Right lobe of liver (tissue), 6 donors: ENCODE data around the gene EPHA2. TPM values are rescaled to one million over a fixed set of nuclear protein-coding genes. Genes with fewer than 3 reads are reported as not detected.

Experiments
- ATAC-seq, 4 donors: fragments of 200-7000 bp; cut with Tn5 transposase; one replicate each; pipeline ENCODE4 v1.9.1; 2020; ENCODE audit warnings: mild to moderate bottlenecking in 4 of 4, moderate library complexity in 4 of 4
- DNase-seq, 3 donors: peaks; one replicate each; pipeline ENCODE4 v3.0.0-alpha.2; 2020
- H3K27ac ChIP-seq, 3 donors: fragments of 200-600 bp; one replicate each; pipeline ENCODE4 v1.8.0; 2022
- H3K27me3 ChIP-seq, 2 donors: fragments of 200-600 bp; one replicate each; pipeline ENCODE4 v1.8.0; 2022
- H3K36me3 ChIP-seq, 4 donors: fragments of 200-600 bp; sonication (generic) in 1 of 4; one replicate each; pipeline versions ENCODE4 v1.5.1 to v1.8.0; 2017 to 2022; ENCODE audit warnings: control low read depth in 1 of 4
- H3K4me1 ChIP-seq, 4 donors: fragments of 200-600 bp; sonication (generic) in 1 of 4; one replicate each; pipeline versions ENCODE4 v1.5.1 to v1.8.0; 2017 to 2022; ENCODE audit warnings: control low read depth in 1 of 4
- H3K4me3 ChIP-seq, 3 donors: fragments of 200-600 bp; one replicate each; pipeline ENCODE4 v1.8.0; 2022
- H3K9me3 ChIP-seq, 4 donors: fragments of 200-600 bp; sonication (generic) in 1 of 4; one replicate each; pipeline versions ENCODE4 v1.5.1 to v1.8.0; 2017 to 2022; ENCODE audit warnings: control low read depth in 1 of 4
- POLR2A ChIP-seq: fragments of 450-650 bp; IDR thresholded peaks from one replicate; pipeline ENCODE4 v1.6.1; 2017; ENCODE audit warnings: antibody characterized with exemption, mild to moderate bottlenecking
- WGBS: methylation state at CpG from one replicate; pipeline ENCODE4 v1.1.6; 2018; ENCODE audit warnings: low coverage, low lambda C conversion rate; ENCODE audit not compliant: insufficient coverage; ENCODE audit errors: missing lambda C conversion rate; 5-methylcytosine and 5-hydroxymethylcytosine counted together
- intact Hi-C, 2 donors: fragments of 100-400 bp; cut with DNase I; formaldehyde crosslinking; loops; one replicate each; pipeline versions ENCODE4 v1.11.2 to v1.14.1; 2022
- total RNA-seq, 6 experiments: library from RNA; depleted of rRNA in 2 of 6; stranded (reverse); fragments of >200 nt in 2 of 6; fragmentation: NEBNext Ultra II Directional in 3 of 6; extraction: Animal tissue kit (Norgen Biotek cat#: 25700) in 3 of 6; gene quantifications; one replicate each; pipeline versions ENCODE4 v1.1.0 to v1.2.4, GENCODE V29; 2016 to 2023
- TF ChIP-seq, protein P1 (sequence below), 4 donors: fragments of 200-600 bp in 3 of 4; fragments of 450-650 bp in 1 of 4; IDR thresholded peaks; one replicate each; pipeline versions ENCODE4 v1.5.1 to v1.8.0; 2016 to 2022; ENCODE audit warnings: antibody characterized with exemption in 4 of 4, mild to moderate bottlenecking in 2 of 4
- donor health status: DM: no; HTN: yes; CAD: no.
- donor health status: DM: no; HTN: no; CAD: no.
- donor health status: DM: no; HTN: no; CAD: no.
- donor health status: DM: no; HTN: yes; CAD: no.
- donor health status: DM: no; HTN: yes; CAD: no.

The EPHA2 gene
- total RNA-seq, 6 experiments from 2014 or later: 6.0 to 14.7 (median 10.8) TPM

DNA sequence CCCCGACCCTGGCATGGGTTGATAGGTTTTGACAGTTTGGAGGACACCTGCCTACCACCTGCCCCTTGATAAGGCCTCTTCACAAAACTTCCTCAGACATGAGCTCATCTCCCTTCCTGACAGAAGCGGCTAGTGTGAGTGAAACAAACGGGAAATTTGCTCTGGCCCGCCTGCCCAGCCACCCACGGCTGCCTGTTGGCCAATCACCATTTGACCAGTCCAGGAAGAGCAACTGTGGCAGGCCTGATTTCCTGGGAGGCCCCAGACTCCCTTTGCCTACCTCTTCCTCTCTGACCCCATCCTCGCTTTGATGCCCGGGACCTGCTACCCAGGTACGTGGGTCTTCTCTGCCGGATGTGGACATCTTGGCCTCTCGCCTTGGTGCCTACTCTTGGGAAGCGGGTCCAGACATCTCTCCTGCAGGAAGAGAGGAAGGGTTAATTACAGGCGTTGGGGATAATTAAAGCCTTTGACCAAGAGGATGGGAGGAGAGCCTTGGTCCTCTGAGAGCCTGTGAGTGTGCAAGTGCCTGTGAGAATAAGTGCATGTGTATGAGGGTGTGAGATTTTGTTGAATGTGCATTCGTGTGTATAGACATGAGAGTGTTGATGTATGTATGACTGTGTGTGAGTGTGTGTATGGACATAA, 1.1 kb upstream of the EPHA2 start:
- no peak overlapping the region for H3K4me3 ChIP-seq
- peaks cover 0 to 18% (median 7%) of the 10 kb centered on the region in 4 donors for H3K4me1 ChIP-seq
- H3K9me3 ChIP-seq: no peaks in the 10 kb centered on the region
- DNase-seq (no peak), ATAC-seq (peak in 1 of 4 donors; percentile 51)
- no peaks in the 10 kb centered on the region for H3K36me3 ChIP-seq
- TF ChIP-seq, protein P1, sequence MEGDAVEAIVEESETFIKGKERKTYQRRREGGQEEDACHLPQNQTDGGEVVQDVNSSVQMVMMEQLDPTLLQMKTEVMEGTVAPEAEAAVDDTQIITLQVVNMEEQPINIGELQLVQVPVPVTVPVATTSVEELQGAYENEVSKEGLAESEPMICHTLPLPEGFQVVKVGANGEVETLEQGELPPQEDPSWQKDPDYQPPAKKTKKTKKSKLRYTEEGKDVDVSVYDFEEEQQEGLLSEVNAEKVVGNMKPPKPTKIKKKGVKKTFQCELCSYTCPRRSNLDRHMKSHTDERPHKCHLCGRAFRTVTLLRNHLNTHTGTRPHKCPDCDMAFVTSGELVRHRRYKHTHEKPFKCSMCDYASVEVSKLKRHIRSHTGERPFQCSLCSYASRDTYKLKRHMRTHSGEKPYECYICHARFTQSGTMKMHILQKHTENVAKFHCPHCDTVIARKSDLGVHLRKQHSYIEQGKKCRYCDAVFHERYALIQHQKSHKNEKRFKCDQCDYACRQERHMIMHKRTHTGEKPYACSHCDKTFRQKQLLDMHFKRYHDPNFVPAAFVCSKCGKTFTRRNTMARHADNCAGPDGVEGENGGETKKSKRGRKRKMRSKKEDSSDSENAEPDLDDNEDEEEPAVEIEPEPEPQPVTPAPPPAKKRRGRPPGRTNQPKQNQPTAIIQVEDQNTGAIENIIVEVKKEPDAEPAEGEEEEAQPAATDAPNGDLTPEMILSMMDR (IDR thresholded peaks at IDR 0.05): no peak
- peak; percentile 67 for TF ChIP-seq POLR2A
- H3K27me3 ChIP-seq: no peaks in the 10 kb centered on the region
- intact Hi-C loops: no loop called here
- 39% methylated on average over 6 of the region's 13 CpGs for WGBS
- peak overlapping the region in 2 of 3 donors; percentile 72 to 87 for H3K27ac ChIP-seq

DNA sequence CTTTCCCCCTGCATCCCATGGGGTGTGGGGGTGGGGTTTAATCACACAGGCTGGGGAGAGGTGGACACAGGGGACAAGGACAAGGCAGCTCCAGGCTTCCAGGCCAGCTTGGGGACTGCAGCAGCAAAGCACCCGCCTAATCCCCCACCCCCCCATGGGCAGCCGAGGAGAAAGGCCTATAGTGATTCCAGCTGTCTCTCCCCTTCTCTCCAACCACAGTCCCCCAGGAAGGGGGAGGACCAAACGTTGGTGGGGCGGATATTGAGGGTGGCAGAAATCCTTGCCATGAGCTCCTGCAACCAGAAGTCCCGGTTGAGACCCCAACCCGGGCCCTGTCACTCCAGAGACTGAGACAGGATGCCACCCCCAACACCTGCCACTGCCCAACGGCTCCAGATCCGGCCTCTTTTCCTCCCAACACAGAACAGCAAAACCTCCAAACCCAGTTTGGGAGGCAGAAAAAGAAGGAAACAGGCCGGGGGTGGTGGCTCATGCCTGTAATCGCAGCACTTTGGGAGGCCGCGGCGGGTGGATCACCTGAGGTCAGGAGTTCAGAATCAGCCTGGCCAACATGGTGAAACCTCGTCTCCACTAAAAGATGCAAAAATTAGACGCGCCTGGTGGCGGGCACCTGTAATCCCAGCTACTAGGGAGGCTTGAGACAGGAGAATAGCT, 1.7 kb downstream of the EPHA2 start:
- no peak for TF ChIP-seq POLR2A
- TF ChIP-seq, protein P1 (IDR thresholded peaks at IDR 0.05): no peak
- peak overlapping the region; percentile 86 to 95 (median 89) for H3K4me3 ChIP-seq
- no peaks in the 10 kb centered on the region for H3K27me3 ChIP-seq
- peak overlapping the region; percentile 72 to 87 (median 76) for H3K27ac ChIP-seq
- intact Hi-C loops: no loop called here
- WGBS: 6% methylated on average over 7 of the region's 17 CpGs
- H3K9me3 ChIP-seq: no peaks in the 10 kb centered on the region
- peaks cover 0 to 5% (median under 1%) of the 10 kb centered on the region in 4 donors for H3K36me3 ChIP-seq
- DNase-seq (no peak), ATAC-seq (peak in 1 of 4 donors; percentile 20)
- peaks cover 0 to 18% (median 7%) of the 10 kb centered on the region in 4 donors for H3K4me1 ChIP-seq

DNA sequence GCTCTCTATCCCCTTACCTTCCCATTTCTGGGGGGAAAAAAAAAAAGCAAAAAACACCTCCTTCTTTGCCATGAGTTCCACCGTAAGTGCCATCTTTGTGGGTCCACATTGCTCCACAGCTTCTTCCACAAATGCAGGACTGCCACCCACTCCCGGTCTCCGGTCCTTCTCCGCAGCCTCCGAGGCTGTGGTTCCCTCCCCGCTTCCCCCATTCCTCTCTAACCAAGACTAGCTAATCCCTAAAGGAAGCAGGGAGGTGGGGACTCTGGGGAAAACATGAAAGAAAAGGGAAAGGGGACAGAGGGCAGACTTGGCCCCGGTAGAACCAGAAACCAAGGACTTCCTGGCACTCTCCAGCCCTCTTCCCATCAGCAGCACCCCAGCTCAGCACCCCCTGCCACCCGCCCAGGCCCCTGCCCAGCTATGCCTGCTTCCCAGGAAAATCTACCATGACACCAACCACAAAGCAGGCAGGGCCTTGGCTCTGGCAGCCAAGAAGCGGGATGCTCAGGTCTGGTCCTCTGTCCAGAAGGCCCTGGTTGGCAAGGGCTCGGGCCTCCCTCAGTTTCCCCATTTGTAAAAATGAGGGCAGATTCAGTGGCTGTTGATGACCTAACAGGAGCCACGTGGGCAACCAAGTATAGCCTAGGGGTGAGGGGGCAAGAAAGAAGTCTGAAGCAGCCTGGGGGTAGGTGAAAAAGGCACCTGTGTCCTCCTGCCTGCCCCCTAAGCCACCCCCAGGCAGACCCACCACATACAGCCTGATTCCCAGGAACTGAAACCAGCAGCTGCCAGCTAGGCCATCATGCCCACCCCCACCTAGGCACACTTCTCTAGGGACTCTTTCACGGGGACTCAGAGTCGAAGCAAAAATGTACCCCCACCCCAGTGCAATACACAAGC, 2.5 kb downstream of the EPHA2 start:
- intact Hi-C loops: no loop called here
- no peak for DNase-seq
- Histone ChIP-seq H3K36me3 (peaks cover 0 to 7% (median 5%) of the 10 kb centered on the region in 4 donors), H3K4me1 (peaks cover 0 to 18% (median 7%) of the 10 kb centered on the region in 4 donors), H3K27ac (peak overlapping the region; percentile 47 to 76 (median 72)), H3K9me3 (no peaks in the 10 kb centered on the region), H3K27me3 (no peaks in the 10 kb centered on the region), H3K4me3 (peak overlapping the region; percentile 86 to 95 (median 89))
- 60% methylated on average over 6 of the region's 13 CpGs for WGBS
- TF ChIP-seq, protein P1 (IDR thresholded peaks at IDR 0.05): no peak
- TF ChIP-seq POLR2A: no peak
- no peak for ATAC-seq

DNA sequence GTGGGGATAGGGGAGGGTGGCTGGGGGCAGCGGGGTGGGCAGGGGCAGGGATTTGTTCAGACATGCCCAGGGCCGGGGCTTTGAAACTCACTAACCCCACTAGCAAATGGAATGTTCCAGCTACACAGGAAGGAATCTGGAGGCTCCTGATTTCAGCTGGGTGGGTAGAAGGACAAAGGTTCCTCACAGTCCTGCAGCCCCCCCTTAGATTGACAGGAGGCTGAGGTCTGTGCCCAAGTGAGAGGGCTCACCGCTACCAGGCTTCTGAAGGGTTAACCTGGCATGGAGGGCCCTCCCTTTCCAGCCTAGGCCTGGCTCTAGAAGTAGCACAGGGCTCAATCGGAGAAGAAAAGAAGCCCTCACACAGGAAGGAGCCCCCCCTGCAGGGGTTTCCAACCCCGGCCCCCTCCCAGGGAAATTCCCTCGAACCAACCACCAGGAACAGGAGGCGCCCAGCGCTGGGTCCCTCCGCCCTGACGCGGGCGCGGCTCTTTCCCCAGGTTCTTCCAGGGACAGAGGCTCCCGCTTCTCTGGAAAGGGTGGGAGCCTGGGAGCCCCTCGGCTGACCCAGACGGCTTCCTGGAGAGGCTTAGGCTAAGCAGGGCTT, 3.3 kb downstream of the EPHA2 start:
- Histone ChIP-seq H3K36me3 (peaks cover 0 to 15% (median 8%) of the 10 kb centered on the region in 4 donors), H3K4me3 (peak overlapping the region; percentile 19 to 95 (median 89)), H3K27me3 (no peaks in the 10 kb centered on the region), H3K9me3 (no peaks in the 10 kb centered on the region), H3K4me1 (peaks cover 0 to 18% (median 7%) of the 10 kb centered on the region in 4 donors), H3K27ac (peak overlapping the region; percentile 30 to 72 (median 47))
- no peak for ATAC-seq
- intact Hi-C loops: no loop called here
- TF ChIP-seq, protein P1 (IDR thresholded peaks at IDR 0.05): no peak
- TF ChIP-seq POLR2A: no peak
- no peak for DNase-seq
- WGBS: 86% methylated on average over 12 of the region's 16 CpGs
